Stimulated activated CD4-positive, alpha-beta T cell treated with anti-CD3 and anti-CD28 coated beads, TNF-alpha, amount 100 ng/mL, for 24 hours (primary cell): Measurements from ENCODE around the gene STPG3.
A peak's percentile ranks its signal among the peaks of the same experiment; 100 is the strongest.

Experiments
- DNase-seq, 3 experiments: peaks; one replicate each; pipeline ENCODE4 v3.0.0-alpha.2; 2020; ENCODE audit warnings: low read depth in 3 of 3

STPG3 gene

DNA sequence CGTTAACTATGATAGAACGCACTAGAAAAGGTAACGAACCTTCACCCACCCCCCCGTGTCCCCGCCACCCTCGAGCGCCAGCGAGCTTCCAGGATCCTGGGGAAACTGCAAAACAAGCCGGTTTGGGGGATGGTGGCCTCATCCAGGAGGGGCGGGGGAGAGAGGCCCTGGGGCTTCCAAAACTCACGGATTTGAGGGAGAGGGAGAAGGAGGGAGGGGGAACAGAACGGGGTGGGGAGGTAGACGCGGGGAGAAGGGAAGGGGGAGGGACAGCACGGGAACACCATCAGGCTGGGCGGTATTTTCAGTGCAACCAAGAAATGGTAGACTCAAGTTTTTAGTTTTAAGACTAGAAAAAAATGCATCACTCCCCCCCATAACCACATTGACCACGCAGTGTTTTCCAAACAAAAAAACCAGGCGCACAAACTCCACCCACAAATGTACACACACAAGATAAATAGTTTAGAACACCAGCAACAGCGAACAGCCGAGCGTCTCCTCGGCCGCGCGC, 49.5 kb downstream of the STPG3 start:
- no peak for DNase-seq

DNA sequence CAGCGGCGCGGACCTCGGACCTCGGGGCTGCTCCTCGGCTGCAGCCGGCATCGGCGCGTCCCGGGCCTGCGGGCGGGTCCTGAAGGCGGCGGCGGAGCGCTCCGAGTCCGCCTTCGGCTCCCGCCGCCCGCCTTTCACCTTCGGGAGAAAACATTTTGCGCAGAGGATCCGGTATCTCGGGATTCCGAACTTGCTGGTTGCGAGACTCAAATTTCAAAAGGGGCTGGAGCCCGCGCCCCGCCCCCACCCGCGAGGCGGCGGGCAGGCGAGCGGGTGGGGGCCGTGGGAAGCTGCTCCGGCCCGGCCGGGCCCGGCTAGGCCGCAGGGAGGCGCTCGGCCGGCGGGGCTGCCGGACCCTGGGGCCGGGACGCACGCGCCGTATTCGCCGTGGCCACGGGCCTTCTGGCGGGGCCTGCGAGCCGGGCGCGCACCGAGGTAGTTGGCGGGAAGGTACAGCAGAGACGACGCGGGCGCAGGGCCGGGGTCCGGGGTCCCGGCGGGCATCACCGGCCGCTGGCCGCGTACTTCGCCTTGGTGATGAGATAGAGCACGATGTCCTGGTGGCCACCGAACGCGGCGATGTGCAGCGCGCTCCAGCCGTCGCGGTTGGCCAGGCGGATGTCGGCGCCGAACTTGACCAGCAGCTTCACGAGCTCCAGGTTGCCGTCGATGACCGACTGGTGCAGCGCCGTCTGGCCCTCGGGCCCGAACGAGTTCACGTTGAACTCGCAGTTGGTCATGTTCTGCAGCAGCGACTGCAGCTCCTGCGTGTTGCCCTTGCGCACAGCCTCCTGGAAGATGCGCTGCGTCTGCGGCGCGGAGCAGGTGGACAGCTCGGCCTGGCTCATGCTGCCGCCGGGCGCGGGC, 50.2 kb downstream of the STPG3 start:
- DNase-seq = no peak

DNA sequence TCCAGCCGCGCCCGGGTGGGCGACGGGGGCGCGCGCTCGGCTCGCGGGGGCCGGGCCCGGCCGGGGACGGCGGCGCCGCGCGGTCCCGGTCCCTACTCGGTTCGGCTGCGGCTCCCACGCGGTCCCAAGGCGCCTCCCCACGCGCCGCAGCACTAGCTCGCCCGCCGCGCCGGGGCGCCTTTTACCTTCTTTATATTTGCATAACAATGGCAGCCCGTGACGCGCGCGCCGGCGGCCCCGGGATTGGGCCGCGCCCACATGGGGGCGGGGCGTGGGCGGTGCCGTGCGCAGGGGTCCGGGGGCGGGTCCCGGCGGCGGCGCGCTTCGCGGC, 51.0 kb downstream of the STPG3 start, which contains the start of gene NRARP:
TSS of gene NRARP (minus strand) at position 154 of the 331 bp plus-strand sequence. CDS start 343 bp downstream, outside the sequence.
- DNase-seq = peak; percentile 79 to 89 (median 83)

DNA sequence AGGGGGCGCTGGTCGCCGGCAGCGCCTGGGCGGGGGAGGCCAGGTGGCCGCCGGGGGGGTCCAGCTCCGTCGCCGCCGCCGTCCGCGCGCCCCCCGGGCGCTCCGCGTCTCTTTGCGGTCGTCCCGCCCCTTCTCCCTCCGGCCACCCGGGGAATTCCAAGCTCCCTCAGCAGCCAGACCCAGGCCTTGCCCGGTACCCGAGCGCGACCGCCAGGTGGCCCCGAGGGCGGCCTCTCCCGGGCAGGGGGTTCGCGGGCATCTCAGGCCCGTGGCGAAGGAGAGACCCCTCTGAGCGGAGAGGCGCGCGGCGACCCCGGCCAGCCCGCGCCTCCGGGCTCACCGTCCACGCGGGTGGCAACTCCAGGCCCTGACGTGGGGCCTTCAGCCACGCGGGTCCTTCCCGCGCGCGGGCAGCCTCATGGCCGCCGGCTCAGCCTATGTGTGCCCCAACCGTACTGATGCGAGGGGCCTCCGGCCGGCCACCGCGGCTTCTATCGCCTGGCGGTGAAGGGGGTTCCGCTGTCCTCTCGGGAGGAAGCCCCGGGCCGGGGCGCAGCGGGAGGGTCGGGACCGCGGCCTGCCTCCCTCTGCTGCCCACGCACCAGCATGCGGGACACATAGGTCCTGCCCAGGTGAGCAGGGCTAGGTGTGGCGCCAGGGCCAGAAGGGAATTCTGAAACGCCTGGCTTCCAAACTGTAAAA, 51.5 kb downstream of the STPG3 start:
- no peak for DNase-seq
